Ishikawa (cell line): Measurements from ENCODE around the gene USP14.

Experiments used
- CREB1 ChIP-seq: IDR thresholded peaks from 2 replicates; pipeline ENCODE4 v1.6.1; 2012; ENCODE audit warnings: low read depth
- MAX ChIP-seq: IDR thresholded peaks from 2 replicates; pipeline ENCODE4 v1.6.1; 2012
- RAD21 ChIP-seq: IDR thresholded peaks from 2 replicates; pipeline ENCODE4 v1.6.1; 2012; ENCODE audit warnings: low read depth
- REST ChIP-seq: IDR thresholded peaks from 2 replicates; pipeline ENCODE4 v1.6.1; 2012; ENCODE audit warnings: low read depth, mild to moderate bottlenecking
- YY1 ChIP-seq: IDR thresholded peaks from 2 replicates; pipeline ENCODE4 v1.6.1; 2012; ENCODE audit warnings: low read depth

- TF ChIP-seq RAD21 (no peak), YY1 (no peak), CREB1 (no peak), REST (no peak), MAX (no peak)
Observed at GRCh38 chr18:160831-161570, 2.6 kb downstream of the USP14 start.
